OCI-LY1 (cell line): ENCODE measurements around the gene CLCA4.

Experiments used
- CTCF ChIP-seq: fragments of 200-600 bp; sonication (generic), shearing (Covaris generic); IDR thresholded peaks from 2 replicates; pipeline ENCODE4 v1.5.1; 2017; ENCODE audit warnings: mild to moderate bottlenecking, antibody characterized with exemption, low read length, moderate library complexity, mixed read lengths
- EZH2 ChIP-seq: fragments of 200-600 bp; sonication (generic), shearing (Covaris generic); IDR thresholded peaks from 2 replicates; pipeline ENCODE4 v1.8.0; 2017; ENCODE audit warnings: borderline replicate concordance, mixed run types, mild to moderate bottlenecking, antibody characterized with exemption, low read length, moderate library complexity, mixed read lengths

GRCh38 chr1:86618358-86618757, 71.5 kb downstream of the CLCA4 start:
- no peak for TF ChIP-seq CTCF
- no peak for TF ChIP-seq EZH2
